Endodermal cell (in vitro differentiated cells): Measurements from ENCODE around the gene LPCAT4. TPM values are rescaled to one million over a fixed set of nuclear protein-coding genes. Genes with fewer than 3 reads are reported as not detected.

Experiments
- DNase-seq: peaks from one replicate; pipeline ENCODE4 v3.0.0-alpha.2; 2017
- H3K27ac ChIP-seq: 2 replicates; pipeline ENCODE4 v1.5.1; 2013; ENCODE audit warnings: mild to moderate bottlenecking, low read depth, low read length, moderate library complexity
- H3K27me3 ChIP-seq: 2 replicates; pipeline ENCODE4 v1.6.1; 2013; ENCODE audit warnings: mild to moderate bottlenecking, low read length, moderate library complexity; ENCODE audit not compliant: insufficient read depth, control insufficient read depth, poor library complexity, severe bottlenecking
- H3K36me3 ChIP-seq: 2 replicates; pipeline ENCODE4 v1.7.0; 2013; ENCODE audit warnings: mild to moderate bottlenecking, low read length, moderate library complexity; ENCODE audit not compliant: control insufficient read depth, insufficient read depth
- H3K4me1 ChIP-seq: one replicate; pipeline ENCODE4 v1.7.0; 2013; ENCODE audit warnings: low read length; ENCODE audit not compliant: control insufficient read depth, insufficient read depth
- H3K4me3 ChIP-seq: 2 replicates; pipeline ENCODE4 v1.5.1; 2013; ENCODE audit warnings: mild to moderate bottlenecking, low read length, moderate library complexity
- H3K9ac ChIP-seq: 2 replicates; pipeline ENCODE4 v1.6.1; 2013; ENCODE audit warnings: mild to moderate bottlenecking, low read length, moderate library complexity; ENCODE audit not compliant: poor library complexity, severe bottlenecking; ENCODE audit errors: extremely low read depth
- H3K9me3 ChIP-seq: 2 replicates; pipeline ENCODE4 v1.6.1; 2013; ENCODE audit warnings: mild to moderate bottlenecking, low read length, moderate library complexity; ENCODE audit not compliant: control insufficient read depth
- H3K27ac Mint-ChIP-seq: 2 replicates; pipeline ENCODE4 v1.8.0; 2020; ENCODE audit warnings: mixed read lengths
- H3K27me3 Mint-ChIP-seq: 2 replicates; pipeline ENCODE4 v1.8.0; 2021; ENCODE audit warnings: mild to moderate bottlenecking, mixed read lengths; ENCODE audit not compliant: insufficient read depth
- H3K36me3 Mint-ChIP-seq: 2 replicates; pipeline ENCODE4 v1.8.0; 2020; ENCODE audit warnings: low read depth, mixed read lengths
- H3K4me1 Mint-ChIP-seq: 2 replicates; pipeline ENCODE4 v1.8.0; 2020; ENCODE audit warnings: mixed read lengths
- H3K4me3 Mint-ChIP-seq: 2 replicates; pipeline ENCODE4 v1.8.0; 2020; ENCODE audit warnings: mild to moderate bottlenecking, moderate library complexity, mixed read lengths
- H3K9me3 Mint-ChIP-seq: 2 replicates; pipeline ENCODE4 v1.8.0; 2020; ENCODE audit warnings: mild to moderate bottlenecking, mixed read lengths
- WGBS, 2 experiments: methylation state at CpG; one replicate each; pipeline versions ENCODE4 v1.1.5 to v1.1.7; 2013; ENCODE audit warnings: missing lambda C conversion rate in 2 of 2, mixed read lengths in 1 of 2; ENCODE audit not compliant: insufficient coverage in 1 of 2, insufficient read length in 1 of 2; 5-methylcytosine and 5-hydroxymethylcytosine counted together
- total RNA-seq, 2 donors: library from RNA; stranded (reverse); fragmentation: NEBNext Ultra II Directional in 1 of 2; extraction: Animal tissue kit (Norgen Biotek cat#: 25700) in 1 of 2; gene quantifications; 2 replicates in 1 of 2; 3 replicates in 1 of 2; pipeline ENCODE4 v1.2.1, GENCODE V29; 2021
- TF ChIP-seq, protein P1 (sequence below): fragments of 200-600 bp; sonication (generic); conservative IDR thresholded peaks from 2 replicates; pipeline ENCODE4 v1.5.0; 2021; ENCODE audit warnings: antibody characterized with exemption, mild to moderate bottlenecking

The LPCAT4 gene
- total RNA-seq, 2 donors from 2014 or later = 64.7 to 65.6 TPM

GRCh38 chr15:34362047-34362773 is 4.8 kb downstream of the LPCAT4 start:
- Mint-ChIP-seq H3K36me3 (peaks cover 45% of the 10 kb centered on the region), H3K27ac (peak overlapping the region; percentile 65)

GRCh38 chr15:34361278-34361677 is 5.7 kb downstream of the LPCAT4 start:
- H3K36me3 ChIP-seq = peaks cover 27% of the 10 kb centered on the region
- WGBS, 2 experiments = 93 to 100% methylated on average over 7 of the region's 7 CpGs
- TF ChIP-seq, protein P1, sequence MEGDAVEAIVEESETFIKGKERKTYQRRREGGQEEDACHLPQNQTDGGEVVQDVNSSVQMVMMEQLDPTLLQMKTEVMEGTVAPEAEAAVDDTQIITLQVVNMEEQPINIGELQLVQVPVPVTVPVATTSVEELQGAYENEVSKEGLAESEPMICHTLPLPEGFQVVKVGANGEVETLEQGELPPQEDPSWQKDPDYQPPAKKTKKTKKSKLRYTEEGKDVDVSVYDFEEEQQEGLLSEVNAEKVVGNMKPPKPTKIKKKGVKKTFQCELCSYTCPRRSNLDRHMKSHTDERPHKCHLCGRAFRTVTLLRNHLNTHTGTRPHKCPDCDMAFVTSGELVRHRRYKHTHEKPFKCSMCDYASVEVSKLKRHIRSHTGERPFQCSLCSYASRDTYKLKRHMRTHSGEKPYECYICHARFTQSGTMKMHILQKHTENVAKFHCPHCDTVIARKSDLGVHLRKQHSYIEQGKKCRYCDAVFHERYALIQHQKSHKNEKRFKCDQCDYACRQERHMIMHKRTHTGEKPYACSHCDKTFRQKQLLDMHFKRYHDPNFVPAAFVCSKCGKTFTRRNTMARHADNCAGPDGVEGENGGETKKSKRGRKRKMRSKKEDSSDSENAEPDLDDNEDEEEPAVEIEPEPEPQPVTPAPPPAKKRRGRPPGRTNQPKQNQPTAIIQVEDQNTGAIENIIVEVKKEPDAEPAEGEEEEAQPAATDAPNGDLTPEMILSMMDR = no peak
- Mint-ChIP-seq H3K4me3 (no peak overlapping the region), H3K27me3 (no peaks in the 10 kb centered on the region), H3K36me3 (peaks cover 51% of the 10 kb centered on the region), H3K27ac (no peak overlapping the region), H3K4me1 (peaks cover 9% of the 10 kb centered on the region), H3K9me3 (no peaks in the 10 kb centered on the region)
- H3K9ac ChIP-seq = no peak overlapping the region
- no peak overlapping the region for H3K27ac ChIP-seq
- H3K9me3 ChIP-seq = no peaks in the 10 kb centered on the region
- no peaks in the 10 kb centered on the region for H3K27me3 ChIP-seq
- peaks cover 5% of the 10 kb centered on the region for H3K4me1 ChIP-seq
- no peak for DNase-seq
- H3K4me3 ChIP-seq = no peak overlapping the region

More at GRCh38 chr15:34362047-34362773, 4.8 kb downstream of the LPCAT4 start:
- no peaks in the 10 kb centered on the region for H3K9me3 ChIP-seq
- H3K4me3 Mint-ChIP-seq = no peak overlapping the region
- no peak overlapping the region for H3K27ac ChIP-seq
- no peak overlapping the region for H3K4me3 ChIP-seq
- peaks cover 5% of the 10 kb centered on the region for H3K4me1 ChIP-seq
- no peaks in the 10 kb centered on the region for H3K27me3 ChIP-seq
- no peaks in the 10 kb centered on the region for H3K27me3 Mint-ChIP-seq
- 82 to 91% methylated on average over 3 to 10 of the region's 10 CpGs for WGBS, 2 experiments
- TF ChIP-seq, protein P1 = peak; percentile 51
- H3K9me3 Mint-ChIP-seq = no peaks in the 10 kb centered on the region
- no peak for DNase-seq
- H3K4me1 Mint-ChIP-seq = peaks cover 9% of the 10 kb centered on the region
- H3K9ac ChIP-seq = no peak overlapping the region
- H3K36me3 ChIP-seq = peaks cover 27% of the 10 kb centered on the region

GRCh38 chr15:34360298-34360697 is 6.7 kb downstream of the LPCAT4 start:
- TF ChIP-seq, protein P1 = peak; percentile 34
- Histone ChIP-seq H3K9ac (no peak overlapping the region), H3K4me1 (peaks cover under 1% of the 10 kb centered on the region), H3K9me3 (no peaks in the 10 kb centered on the region), H3K27ac (no peak overlapping the region), H3K4me3 (no peak overlapping the region), H3K36me3 (peaks cover 27% of the 10 kb centered on the region), H3K27me3 (no peaks in the 10 kb centered on the region)
- 74 to 92% methylated on average over 1 of the region's 1 CpG for WGBS, 2 experiments
- Mint-ChIP-seq H3K9me3 (no peaks in the 10 kb centered on the region), H3K27me3 (no peaks in the 10 kb centered on the region), H3K27ac (peak overlapping the region; percentile 41), H3K4me1 (peaks cover under 1% of the 10 kb centered on the region), H3K4me3 (no peak overlapping the region), H3K36me3 (peaks cover 55% of the 10 kb centered on the region)
- peak; percentile 78 for DNase-seq
